H9 (cell line): ENCODE measurements around the gene SLC4A1. TPM values are rescaled to one million over a fixed set of nuclear protein-coding genes. Genes with fewer than 3 reads are reported as not detected.

Source experiments
- DNase-seq: peaks from one replicate; pipeline ENCODE4 v3.0.0-alpha.2; 2017
- H2AFZ ChIP-seq: one replicate; pipeline ENCODE4 v1.6.1; 2013; ENCODE audit warnings: mild to moderate bottlenecking, low read length, control low read depth, moderate library complexity
- H2AK5ac ChIP-seq: 2 replicates; pipeline ENCODE4 v1.6.1; 2013; ENCODE audit warnings: low read length, control low read depth, mixed read lengths; ENCODE audit not compliant: insufficient read length
- H2BK120ac ChIP-seq: one replicate; pipeline ENCODE4 v1.6.1; 2013; ENCODE audit warnings: low read depth, mild to moderate bottlenecking, low read length, control low read depth, inconsistent platforms; ENCODE audit not compliant: poor library complexity, severe bottlenecking
- H2BK12ac ChIP-seq: 2 replicates; pipeline ENCODE4 v1.6.1; 2013; ENCODE audit warnings: low read length, control low read depth, mixed read lengths, low read depth; ENCODE audit not compliant: insufficient read length
- H2BK15ac ChIP-seq: 2 replicates; pipeline ENCODE4 v1.6.1; 2013; ENCODE audit warnings: low read depth, low read length, control low read depth
- H2BK20ac ChIP-seq: one replicate; pipeline ENCODE4 v1.6.1; 2013; ENCODE audit warnings: low read depth, mild to moderate bottlenecking, low read length, control low read depth, inconsistent platforms; ENCODE audit not compliant: poor library complexity, severe bottlenecking
- H2BK5ac ChIP-seq: 2 replicates; pipeline ENCODE4 v1.6.1; 2013; ENCODE audit warnings: low read length, control low read depth, mixed read lengths; ENCODE audit not compliant: insufficient read length
- H3K14ac ChIP-seq: 2 replicates; pipeline ENCODE4 v1.6.1; 2013; ENCODE audit warnings: low read length, control low read depth; ENCODE audit not compliant: insufficient read depth
- H3K18ac ChIP-seq: 2 replicates; pipeline ENCODE4 v1.6.1; 2013; ENCODE audit warnings: low read depth, mild to moderate bottlenecking, mixed read lengths, low read length, control low read depth; ENCODE audit not compliant: insufficient read length
- H3K23ac ChIP-seq: 2 replicates; pipeline ENCODE4 v1.6.1; 2013; ENCODE audit warnings: low read length, control low read depth, mixed read lengths, low read depth; ENCODE audit not compliant: insufficient read length
- H3K23me2 ChIP-seq: 2 replicates; pipeline ENCODE4 v1.6.1; 2013; ENCODE audit warnings: low read depth, mild to moderate bottlenecking, mixed read lengths, low read length, control low read depth; ENCODE audit not compliant: insufficient read length, poor library complexity, severe bottlenecking
- H3K27ac ChIP-seq: 2 replicates; pipeline ENCODE4 v1.5.1; 2013; ENCODE audit warnings: low read length, control low read depth, mixed read lengths, low read depth; ENCODE audit not compliant: insufficient read length
- H3K27me3 ChIP-seq: 2 replicates; pipeline ENCODE4 v1.6.1; 2013; ENCODE audit warnings: low read length, control low read depth, inconsistent platforms; ENCODE audit not compliant: insufficient read depth
- H3K4ac ChIP-seq: 2 replicates; pipeline ENCODE4 v1.6.1; 2013; ENCODE audit warnings: low read depth, mild to moderate bottlenecking, control low read depth, inconsistent platforms, low read length, moderate library complexity
- H3K4me1 ChIP-seq: 2 replicates; pipeline ENCODE4 v1.6.1; 2013; ENCODE audit warnings: low read length, control low read depth, inconsistent platforms; ENCODE audit not compliant: insufficient read depth
- H3K4me2 ChIP-seq: 2 replicates; pipeline ENCODE4 v1.6.1; 2013; ENCODE audit warnings: low read length, control low read depth, mixed read lengths; ENCODE audit not compliant: insufficient read length, insufficient read depth
- H3K56ac ChIP-seq: 2 replicates; pipeline ENCODE4 v1.6.1; 2013; ENCODE audit warnings: low read depth, mild to moderate bottlenecking, mixed read lengths, low read length, control low read depth; ENCODE audit not compliant: insufficient read length
- H3K79me1 ChIP-seq: 2 replicates; pipeline ENCODE4 v1.6.1; 2013; ENCODE audit warnings: low read depth, mild to moderate bottlenecking, moderate library complexity, low read length, control low read depth, inconsistent platforms; ENCODE audit not compliant: insufficient read depth, poor library complexity, severe bottlenecking
- H3K79me2 ChIP-seq: 2 replicates; pipeline ENCODE4 v1.6.1; 2013; ENCODE audit warnings: low read length, control low read depth, inconsistent platforms; ENCODE audit not compliant: insufficient read depth
- H3K9ac ChIP-seq: 2 replicates; pipeline ENCODE4 v1.6.1; 2013; ENCODE audit warnings: low read length, control low read depth, mixed read lengths; ENCODE audit not compliant: insufficient read length; ENCODE audit errors: extremely low read depth
- H3K9me3 ChIP-seq: one replicate; pipeline ENCODE4 v1.6.1; 2013; ENCODE audit warnings: low read depth, low read length, inconsistent platforms; ENCODE audit not compliant: control insufficient read depth
- H3T11ph ChIP-seq: one replicate; pipeline ENCODE4 v1.6.1; 2013; ENCODE audit warnings: mild to moderate bottlenecking, low read length, control low read depth, inconsistent platforms
- H4K20me1 ChIP-seq: one replicate; pipeline ENCODE4 v1.6.1; 2013; ENCODE audit not compliant: control insufficient read depth, insufficient read length, insufficient read depth
- H4K5ac ChIP-seq: 2 replicates; pipeline ENCODE4 v1.6.1; 2013; ENCODE audit warnings: low read depth, mild to moderate bottlenecking, mixed read lengths, low read length, control low read depth; ENCODE audit not compliant: insufficient read length
- H4K8ac ChIP-seq: replicated peaks from 2 replicates; pipeline ENCODE4 v1.6.1; 2013; ENCODE audit warnings: low read length, control low read depth, mixed read lengths, low read depth; ENCODE audit not compliant: insufficient read length
- H4K91ac ChIP-seq: 2 replicates; pipeline ENCODE4 v1.6.1; 2013; ENCODE audit warnings: low read depth, mild to moderate bottlenecking, moderate library complexity, mixed read lengths, low read length, control low read depth; ENCODE audit not compliant: insufficient read length
- H3K27ac Mint-ChIP-seq, 3 experiments: 2 replicates in 2 of 3; 3 replicates in 1 of 3; pipeline ENCODE4 v1.8.0; 2020 to 2021; ENCODE audit warnings: mixed read lengths in 3 of 3, mild to moderate bottlenecking in 1 of 3, moderate library complexity in 1 of 3
- H3K27me3 Mint-ChIP-seq: 2 replicates; pipeline ENCODE4 v1.8.0; 2021; ENCODE audit warnings: low read depth, mild to moderate bottlenecking, moderate library complexity, mixed read lengths
- H3K36me3 Mint-ChIP-seq, 3 experiments: 2 replicates in 2 of 3; 3 replicates in 1 of 3; pipeline ENCODE4 v1.8.0; 2020 to 2021; ENCODE audit warnings: low read depth in 3 of 3, mixed read lengths in 3 of 3; ENCODE audit not compliant: insufficient read depth in 1 of 3
- H3K4me1 Mint-ChIP-seq, 2 experiments: 2 replicates each; pipeline ENCODE4 v1.8.0; 2020; ENCODE audit warnings: mixed read lengths in 2 of 2
- H3K4me3 Mint-ChIP-seq, 2 experiments: 2 replicates in 1 of 2; 3 replicates in 1 of 2; pipeline ENCODE4 v1.8.0; 2020 to 2021; ENCODE audit warnings: mild to moderate bottlenecking in 2 of 2, mixed read lengths in 2 of 2, moderate library complexity in 1 of 2
- H3K9me3 Mint-ChIP-seq, 2 experiments: 2 replicates in 1 of 2; 3 replicates in 1 of 2; pipeline ENCODE4 v1.8.0; 2020; ENCODE audit warnings: mild to moderate bottlenecking in 2 of 2, mixed read lengths in 2 of 2, moderate library complexity in 1 of 2
- WGBS: extraction: QIAGEN DNeasy Blood & Tissue Kit; methylation state at CpG from one replicate; pipeline ENCODE4 v1.1.7; 2013; ENCODE audit warnings: missing lambda C conversion rate, low lambda C conversion rate, mixed read lengths; ENCODE audit not compliant: insufficient read length; ENCODE audit errors: extremely low coverage; 5-methylcytosine and 5-hydroxymethylcytosine counted together
- total RNA-seq: library from RNA; stranded (reverse); gene quantifications from 2 replicates; pipeline ENCODE4 v1.2.1, GENCODE V29; 2021
- TF ChIP-seq, protein P1 (sequence below): fragments of 200-600 bp; sonication (generic); conservative IDR thresholded peaks from 3 replicates; pipeline ENCODE4 v1.8.0; 2021; ENCODE audit warnings: antibody characterized with exemption, mild to moderate bottlenecking

Gene SLC4A1
- total RNA-seq, 1 experiment from 2014 or later = not detected

DNA sequence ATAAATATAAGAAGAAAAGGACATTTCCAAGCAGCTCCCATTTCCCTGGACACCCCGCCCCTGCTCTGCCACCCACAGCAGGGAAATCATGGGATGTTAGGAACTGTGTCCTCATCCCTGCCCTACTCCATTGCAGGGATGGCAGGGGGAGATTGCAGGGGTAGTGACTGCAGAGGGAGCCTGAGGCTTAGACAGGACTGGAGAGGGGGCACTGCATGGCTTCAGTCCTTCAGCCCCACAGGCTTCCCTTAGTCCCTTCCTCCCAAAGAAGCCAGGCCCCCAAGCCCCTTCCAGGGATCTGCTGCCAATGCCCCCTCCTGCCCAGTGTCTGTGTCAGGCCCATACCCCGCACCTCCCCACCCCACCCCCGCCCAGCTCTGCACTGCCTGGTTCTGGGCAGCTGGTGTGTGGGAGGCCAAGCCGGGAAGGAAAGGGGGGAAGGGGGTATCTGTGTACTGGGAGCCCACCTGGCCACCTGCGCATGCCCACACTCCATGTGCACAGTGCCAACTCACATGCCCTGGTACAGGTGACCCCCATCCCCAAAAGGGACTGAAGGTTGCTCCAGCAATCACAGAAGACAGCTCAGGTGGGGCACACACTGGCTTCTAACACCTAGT is 43.7 kb upstream of the SLC4A1 start:
- Mint-ChIP-seq H3K36me3 (no peaks in the 10 kb centered on the region), H3K9me3 (no peaks in the 10 kb centered on the region), H3K27me3 (peaks cover 42% of the 10 kb centered on the region), H3K4me3 (no peak overlapping the region), H3K4me1 (peaks cover 43 to 57% of the 10 kb centered on the region in 2 experiments), H3K27ac (no peak overlapping the region; a peak in 1 of 7 replicates)
- Histone ChIP-seq H3K4ac (no peak overlapping the region), H3K23ac (no peak overlapping the region), H3K79me2 (no peaks in the 10 kb centered on the region), H4K5ac (no peak overlapping the region), H4K20me1 (peaks cover 2% of the 10 kb centered on the region), H3K23me2 (peaks cover 27% of the 10 kb centered on the region), H3K4me2 (no peak overlapping the region), H3K27me3 (peaks cover 8% of the 10 kb centered on the region; the same call in 1 of the 2 replicates), H3K4me1 (peaks cover 7% of the 10 kb centered on the region; the same call in 1 of the 2 replicates), H4K8ac (no peak overlapping the region), H3K9me3 (no peaks in the 10 kb centered on the region), H2AK5ac (no peak overlapping the region), H2BK20ac (no peak overlapping the region), H2BK120ac (no peak overlapping the region), H3T11ph (no peak overlapping the region), H3K14ac (no peak overlapping the region), H4K91ac (no peak overlapping the region), H3K56ac (no peak overlapping the region), H3K9ac (no peak overlapping the region), H2AFZ (no peak overlapping the region), H3K27ac (no peak overlapping the region), H2BK12ac (no peak overlapping the region), H2BK5ac (no peak overlapping the region), H3K18ac (no peak overlapping the region), H3K79me1 (no peaks in the 10 kb centered on the region), H2BK15ac (no peak overlapping the region)
- WGBS = no CpG with 5 or more reads among the region's 5 CpGs
- TF ChIP-seq, protein P1, sequence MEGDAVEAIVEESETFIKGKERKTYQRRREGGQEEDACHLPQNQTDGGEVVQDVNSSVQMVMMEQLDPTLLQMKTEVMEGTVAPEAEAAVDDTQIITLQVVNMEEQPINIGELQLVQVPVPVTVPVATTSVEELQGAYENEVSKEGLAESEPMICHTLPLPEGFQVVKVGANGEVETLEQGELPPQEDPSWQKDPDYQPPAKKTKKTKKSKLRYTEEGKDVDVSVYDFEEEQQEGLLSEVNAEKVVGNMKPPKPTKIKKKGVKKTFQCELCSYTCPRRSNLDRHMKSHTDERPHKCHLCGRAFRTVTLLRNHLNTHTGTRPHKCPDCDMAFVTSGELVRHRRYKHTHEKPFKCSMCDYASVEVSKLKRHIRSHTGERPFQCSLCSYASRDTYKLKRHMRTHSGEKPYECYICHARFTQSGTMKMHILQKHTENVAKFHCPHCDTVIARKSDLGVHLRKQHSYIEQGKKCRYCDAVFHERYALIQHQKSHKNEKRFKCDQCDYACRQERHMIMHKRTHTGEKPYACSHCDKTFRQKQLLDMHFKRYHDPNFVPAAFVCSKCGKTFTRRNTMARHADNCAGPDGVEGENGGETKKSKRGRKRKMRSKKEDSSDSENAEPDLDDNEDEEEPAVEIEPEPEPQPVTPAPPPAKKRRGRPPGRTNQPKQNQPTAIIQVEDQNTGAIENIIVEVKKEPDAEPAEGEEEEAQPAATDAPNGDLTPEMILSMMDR = no peak
- no peak for DNase-seq
